Middle frontal gyrus (tissue), 1 donor: ENCODE results near the gene MMP14.
"Not testable (repeated sequence)": the region's sequence is repeated elsewhere in the genome, so short reads cannot be mapped to it uniquely, and the experiment has no call there.

Experiments used
- DNase-seq: peaks from one replicate; pipeline ENCODE4 v3.0.0-alpha.2; 2015; ENCODE audit warnings: low spot score; ENCODE audit errors: extremely low spot score

The MMP14 gene

GRCh38 chr14:22836301-22837113 is at the start of gene MMP14:
Gene MMP14, plus strand, starts transcription at chr14:22836585. Its CDS starts 233 bp downstream, at chr14:22836818.
- no peak for DNase-seq

- no peak for DNase-seq
Measured at GRCh38 chr14:22786685-22787084, 49.7 kb upstream of the MMP14 start.

- no peak for DNase-seq
Measured at GRCh38 chr14:22791301-22791700, 45.1 kb upstream of the MMP14 start.

- DNase-seq = no peak
Measured at GRCh38 chr14:22792158-22792557, 44.2 kb upstream of the MMP14 start.

- DNase-seq = not testable (repeated sequence)
Measured at GRCh38 chr14:22793550-22793949, 42.8 kb upstream of the MMP14 start.

GRCh38 chr14:22793976-22794375 is 42.4 kb upstream of the MMP14 start:
- no peak for DNase-seq

- no peak for DNase-seq
Measured at GRCh38 chr14:22794551-22794951, 41.8 kb upstream of the MMP14 start.

GRCh38 chr14:22796087-22796707 is 40.2 kb upstream of the MMP14 start:
- no peak for DNase-seq

GRCh38 chr14:22797017-22797917 is 39.1 kb upstream of the MMP14 start:
- no peak for DNase-seq

GRCh38 chr14:22798528-22798927 is 37.9 kb upstream of the MMP14 start:
- no peak for DNase-seq

- no peak for DNase-seq
Measured at GRCh38 chr14:22800346-22800745, 36.0 kb upstream of the MMP14 start.

- DNase-seq = no peak
Measured at GRCh38 chr14:22801716-22802115, 34.7 kb upstream of the MMP14 start.

GRCh38 chr14:22802860-22803686 is 33.3 kb upstream of the MMP14 start:
- no peak for DNase-seq

- no peak for DNase-seq
Measured at GRCh38 chr14:22803687-22803974, 32.8 kb upstream of the MMP14 start.

GRCh38 chr14:22805235-22805634 is 31.1 kb upstream of the MMP14 start:
- DNase-seq = not testable (repeated sequence)

- no peak for DNase-seq
Measured at GRCh38 chr14:22807432-22808087, 28.8 kb upstream of the MMP14 start.

GRCh38 chr14:22808388-22809209 is 27.8 kb upstream of the MMP14 start:
- DNase-seq = no peak

GRCh38 chr14:22811722-22812121 is 24.7 kb upstream of the MMP14 start:
- DNase-seq = no peak

GRCh38 chr14:22812744-22813143 is 23.6 kb upstream of the MMP14 start:
- no peak for DNase-seq

GRCh38 chr14:22813145-22813544 is 23.2 kb upstream of the MMP14 start:
- no peak for DNase-seq
